Hepatic stellate cell (primary cell): Measurements from ENCODE around the gene MAP1LC3C.

Experiments
- DNase-seq: peaks from one replicate; pipeline ENCODE4 v3.0.0; 2011; ENCODE audit warnings: low spot score

The MAP1LC3C gene

DNA sequence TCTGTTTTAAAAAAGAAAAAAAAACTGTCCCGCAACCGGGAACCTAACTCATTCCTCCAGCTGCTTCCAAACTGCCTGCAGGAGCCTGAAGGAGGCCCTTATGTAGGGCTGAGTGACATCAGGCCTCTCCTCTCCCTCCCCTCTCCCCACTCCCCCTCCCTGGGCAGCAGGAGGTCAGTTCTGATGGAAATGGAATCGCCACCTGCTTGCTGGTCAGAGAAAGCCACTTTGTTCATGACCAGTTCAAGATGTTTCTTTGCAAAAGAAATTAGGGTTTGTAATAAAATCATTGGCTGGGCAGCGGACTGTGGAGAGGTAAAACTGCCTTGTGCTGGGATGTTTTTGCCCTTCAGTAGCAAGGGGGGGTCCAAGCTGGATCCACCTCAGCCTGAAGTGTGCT is at the start of gene MAP1LC3C:
MAP1LC3C (minus strand) TSS at position 73 of the 400 bp plus-strand sequence. CDS start 90 bp downstream, outside the sequence.
- no peak for DNase-seq

DNA sequence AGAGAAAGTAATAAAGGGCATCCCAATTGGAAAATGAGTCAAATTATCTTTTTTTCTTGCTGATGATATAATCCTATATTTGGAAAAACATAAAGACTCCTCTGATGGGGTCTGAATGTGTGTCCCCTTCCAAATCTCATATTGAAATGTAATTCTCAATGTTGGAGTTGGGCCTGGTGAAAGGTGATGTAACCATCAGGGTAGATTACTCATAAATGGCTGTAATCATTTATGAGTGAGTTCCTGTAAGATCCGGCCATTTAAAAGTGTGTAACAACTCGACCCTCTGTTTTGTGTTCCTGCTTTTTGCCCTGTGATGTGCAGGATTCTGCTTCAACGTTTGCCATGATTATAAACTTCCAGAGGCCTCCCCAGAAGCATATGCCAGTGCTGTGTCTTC is 44.3 kb upstream of the MAP1LC3C start:
- DNase-seq, result no peak

DNA sequence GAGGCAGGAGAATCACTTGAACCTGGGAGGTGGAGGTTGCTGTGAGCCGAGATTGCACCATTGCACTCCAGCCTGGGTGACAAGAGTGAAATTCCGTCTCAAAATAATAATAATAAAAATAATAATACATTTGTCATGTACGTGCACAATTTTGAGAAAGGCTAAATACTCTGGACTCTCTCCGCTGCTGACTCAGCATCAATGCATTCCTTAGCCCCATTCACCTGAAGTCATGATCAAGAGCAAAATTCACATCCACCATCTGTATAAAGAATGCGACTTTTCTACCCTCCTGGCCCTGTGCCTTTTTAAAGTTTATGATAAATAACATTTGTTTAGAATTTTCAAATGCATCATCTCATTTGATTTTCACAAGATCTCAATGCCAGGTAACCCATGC is 35.5 kb upstream of the MAP1LC3C start:
- no peak for DNase-seq

DNA sequence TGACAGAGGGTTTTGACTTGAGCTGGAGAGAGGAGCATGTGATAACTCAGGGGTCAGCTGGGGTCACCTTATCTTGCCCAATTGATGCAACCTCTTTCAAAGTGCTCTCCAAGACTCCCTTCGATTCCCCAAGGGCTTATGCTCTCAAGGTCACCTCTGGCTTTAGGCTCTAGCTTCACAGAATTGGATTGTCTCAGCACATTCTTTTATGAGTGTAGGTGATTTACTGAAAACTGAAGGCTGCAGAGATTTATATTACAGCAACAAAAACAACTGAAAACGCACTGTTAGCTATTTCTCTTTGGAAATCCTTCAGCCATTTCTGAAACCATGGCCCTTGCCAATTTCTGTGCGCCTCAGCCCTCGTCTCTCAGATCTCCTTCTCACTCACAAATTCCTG is 34.5 kb upstream of the MAP1LC3C start:
- DNase-seq, result no peak

DNA sequence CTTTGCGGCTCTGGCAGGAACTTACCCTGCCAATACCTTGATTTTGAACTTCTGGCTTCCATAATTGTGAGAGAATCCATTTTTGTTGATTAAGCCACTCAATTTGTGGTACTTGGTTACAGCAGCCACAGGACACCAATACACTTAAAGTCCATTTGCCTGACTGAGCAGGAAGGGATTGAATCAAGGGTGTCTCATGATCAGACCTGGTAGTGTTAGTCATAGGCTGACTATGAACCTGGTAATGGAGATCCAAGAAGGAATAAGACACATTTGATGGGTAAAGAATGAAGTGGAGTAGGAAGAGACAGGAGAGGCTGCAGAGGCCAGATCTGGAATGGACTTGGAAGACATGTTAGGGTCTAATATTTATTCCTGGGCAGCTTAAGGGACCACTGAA is 31.2 kb upstream of the MAP1LC3C start:
- no peak for DNase-seq

DNA sequence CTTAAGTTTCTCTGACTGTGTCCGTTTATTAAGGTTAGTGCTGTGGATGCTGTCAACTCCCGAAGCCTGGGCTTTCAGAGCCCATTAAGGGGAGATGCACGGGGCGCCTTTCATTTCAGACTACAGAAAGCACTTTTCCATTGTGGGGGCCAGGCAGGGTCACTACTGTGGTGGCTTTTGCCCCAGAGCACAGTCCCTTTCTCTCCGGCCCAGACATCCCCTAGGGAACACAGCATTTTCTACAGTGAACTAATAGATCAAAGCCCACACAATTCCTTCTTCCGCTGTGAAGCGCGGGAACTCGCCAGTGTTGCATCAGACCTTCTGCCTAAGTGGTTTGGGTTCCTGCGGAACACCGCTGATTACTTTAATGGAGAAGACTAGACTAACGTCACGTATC is 26.8 kb upstream of the MAP1LC3C start:
- no peak for DNase-seq

DNA sequence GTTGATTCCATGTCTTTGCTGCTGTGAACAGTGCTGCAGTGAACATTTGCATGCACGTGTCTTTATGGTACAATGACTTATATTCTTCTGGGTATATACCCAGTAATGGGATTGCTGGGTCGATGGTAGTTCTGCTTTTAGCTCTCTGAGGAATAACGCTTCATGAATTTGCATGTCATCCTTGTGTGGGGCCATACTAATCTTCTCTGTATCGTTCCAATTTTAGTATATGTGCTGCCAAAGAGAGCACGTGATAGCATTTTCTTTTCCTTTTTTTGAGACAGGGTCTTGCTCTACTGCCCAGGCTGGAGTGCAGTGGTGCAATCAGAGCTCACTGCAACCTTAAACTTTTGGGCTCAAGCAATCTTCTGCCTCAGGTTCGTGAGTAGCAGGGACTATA is 24.9 kb upstream of the MAP1LC3C start:
- DNase-seq, result no peak

DNA sequence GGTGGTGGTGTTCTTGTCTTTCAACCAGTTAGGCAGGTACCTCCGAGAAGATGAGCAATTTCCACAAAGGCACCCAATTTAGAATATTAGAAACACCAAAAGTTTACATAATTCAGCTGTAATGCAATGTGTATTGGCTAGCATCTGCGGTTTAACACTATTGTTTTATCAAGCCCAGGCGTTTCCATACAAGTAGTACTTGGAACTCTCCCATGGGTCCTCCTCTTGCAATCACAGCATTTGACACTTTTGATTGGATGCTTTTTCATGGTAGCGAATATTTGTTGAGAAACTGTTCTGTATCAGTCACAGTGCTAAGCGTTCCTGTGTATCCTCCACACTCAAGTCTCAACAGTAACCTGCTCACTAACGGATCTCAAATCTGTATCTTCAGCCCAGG is 20.1 kb upstream of the MAP1LC3C start:
- no peak for DNase-seq

DNA sequence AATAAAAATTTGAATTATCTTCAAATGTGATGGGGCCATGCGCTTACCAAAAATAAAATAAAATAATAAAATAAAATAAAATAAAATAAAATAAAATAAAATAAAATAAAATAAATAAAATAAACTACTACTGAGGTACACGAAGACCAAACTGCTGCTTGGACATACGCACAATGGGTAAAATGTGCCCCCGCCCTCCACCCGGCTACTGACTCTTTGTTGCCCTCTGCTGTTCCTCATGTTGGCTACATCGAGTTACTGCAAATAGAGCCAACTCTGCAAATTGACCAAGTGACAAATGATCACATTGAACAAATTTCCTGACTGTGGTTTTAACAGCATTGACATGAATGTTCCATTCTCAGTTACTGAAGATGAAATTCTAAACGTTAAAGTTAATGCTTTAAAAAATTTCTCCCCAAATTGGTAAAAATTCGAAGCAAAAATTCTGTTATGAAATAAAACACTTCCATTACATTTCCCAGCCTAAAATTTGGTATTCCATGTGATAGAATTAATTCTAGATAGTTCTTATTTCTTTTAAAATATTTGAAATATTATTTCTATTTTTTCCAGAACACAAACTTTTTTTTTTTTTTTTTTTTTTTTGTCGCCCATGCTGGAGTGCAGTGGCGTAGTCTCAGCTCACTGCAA is 18.8 kb upstream of the MAP1LC3C start:
- peak; percentile 48 for DNase-seq

DNA sequence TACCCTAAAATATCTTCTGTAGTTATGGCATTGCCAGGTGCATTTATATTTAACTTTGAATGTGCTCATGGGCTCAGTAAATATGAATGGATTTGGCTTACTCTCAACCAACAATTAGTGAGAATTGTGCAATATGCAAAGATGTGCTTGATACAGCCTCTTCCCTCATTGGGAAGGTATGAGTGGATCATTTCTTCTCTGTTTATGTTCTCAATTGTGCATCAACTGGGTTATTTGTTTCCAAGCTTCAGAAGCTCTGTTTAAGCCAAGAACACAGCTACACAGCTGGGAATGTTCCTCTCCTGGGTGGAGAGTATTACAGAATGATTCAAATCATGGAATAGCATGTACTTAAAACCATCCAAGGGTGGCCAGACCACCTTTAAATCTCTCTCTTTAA is 17.6 kb upstream of the MAP1LC3C start:
- DNase-seq, result no peak

DNA sequence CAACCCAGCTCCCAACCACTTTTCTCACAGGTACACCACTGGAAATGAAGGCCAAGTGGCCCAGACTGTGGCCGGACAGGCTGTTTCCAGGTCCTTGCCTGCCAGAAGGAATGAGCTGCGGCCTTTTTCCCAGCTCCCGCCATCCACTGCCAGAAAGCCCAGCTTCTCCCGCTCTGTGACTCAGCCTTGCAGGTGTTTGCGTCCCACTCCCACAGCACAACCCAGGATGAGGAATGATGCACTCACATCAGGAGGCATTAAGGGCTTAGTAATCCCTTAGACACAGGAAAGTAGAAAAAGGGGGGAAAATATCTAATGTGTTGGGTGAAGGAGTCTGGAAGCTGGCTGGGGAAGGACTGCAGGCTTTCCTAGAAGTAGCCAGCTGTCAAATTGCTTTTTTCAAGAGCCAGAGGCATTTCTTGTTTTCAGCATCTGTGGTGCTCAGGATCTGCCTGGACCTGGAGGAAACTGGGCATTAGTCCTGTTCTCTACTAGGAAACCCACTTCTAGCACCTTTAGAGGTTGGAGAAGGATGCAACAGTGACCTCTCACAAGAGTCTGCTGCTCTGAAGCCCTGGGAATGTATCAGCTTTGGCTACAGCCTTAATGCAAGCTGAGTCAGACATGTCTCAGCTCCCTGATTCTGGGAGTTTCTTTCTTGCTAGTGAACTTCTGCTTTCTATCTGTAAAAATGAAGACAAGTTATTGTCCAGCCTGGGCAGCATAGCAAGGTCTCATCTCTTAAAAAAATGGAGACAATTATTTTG is 13.2 kb upstream of the MAP1LC3C start:
- DNase-seq, result no peak

DNA sequence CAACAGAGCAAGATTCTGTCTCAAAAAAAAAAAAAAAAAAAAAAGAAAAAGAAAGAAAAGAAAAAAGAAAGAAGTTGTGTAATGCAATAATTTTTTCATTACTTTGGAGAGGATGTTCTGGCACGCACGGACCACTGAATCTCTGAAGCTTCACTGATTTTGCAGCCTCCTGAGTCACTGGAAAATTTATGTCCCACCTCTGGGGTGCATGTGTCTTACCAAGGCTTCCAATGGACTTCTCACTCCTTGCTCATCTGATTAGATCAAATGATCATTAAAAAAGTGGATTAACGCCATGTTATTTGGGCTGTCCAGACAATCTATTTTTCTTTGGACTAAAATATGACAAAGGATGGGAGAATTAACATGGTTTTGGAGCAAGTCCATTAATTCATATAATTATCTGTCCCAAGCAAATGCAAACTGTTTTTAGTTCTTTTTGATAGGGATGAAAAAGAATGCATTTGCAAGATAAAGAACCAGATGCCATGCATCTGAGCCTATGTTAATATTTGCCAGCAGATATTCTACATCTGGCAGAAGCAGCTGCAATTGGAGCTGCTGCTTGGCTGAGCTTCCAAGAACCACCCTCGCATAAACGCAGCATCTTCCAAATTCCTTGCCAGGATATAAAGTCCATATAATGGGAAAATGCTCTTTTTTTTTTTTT is 10.1 kb upstream of the MAP1LC3C start:
- no peak for DNase-seq

DNA sequence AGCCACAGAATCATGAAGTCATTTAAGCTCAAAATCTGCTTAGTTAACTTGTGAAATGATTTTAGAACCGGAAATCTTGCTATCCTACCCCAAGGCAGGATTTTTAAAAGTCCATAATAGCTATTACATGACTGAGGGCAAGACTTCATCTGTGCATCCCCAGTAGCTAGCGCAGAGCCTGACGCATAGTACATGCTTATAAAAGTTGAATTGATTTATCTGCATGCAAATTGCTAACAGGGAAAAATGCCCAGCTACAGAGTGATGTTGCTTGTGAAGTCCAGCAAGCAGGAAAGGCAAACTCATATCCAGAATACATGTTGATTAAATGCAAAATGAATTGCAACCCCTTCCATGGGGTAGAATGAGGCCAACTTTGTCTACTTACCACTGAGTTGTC is 8.1 kb upstream of the MAP1LC3C start:
- DNase-seq, result no peak

DNA sequence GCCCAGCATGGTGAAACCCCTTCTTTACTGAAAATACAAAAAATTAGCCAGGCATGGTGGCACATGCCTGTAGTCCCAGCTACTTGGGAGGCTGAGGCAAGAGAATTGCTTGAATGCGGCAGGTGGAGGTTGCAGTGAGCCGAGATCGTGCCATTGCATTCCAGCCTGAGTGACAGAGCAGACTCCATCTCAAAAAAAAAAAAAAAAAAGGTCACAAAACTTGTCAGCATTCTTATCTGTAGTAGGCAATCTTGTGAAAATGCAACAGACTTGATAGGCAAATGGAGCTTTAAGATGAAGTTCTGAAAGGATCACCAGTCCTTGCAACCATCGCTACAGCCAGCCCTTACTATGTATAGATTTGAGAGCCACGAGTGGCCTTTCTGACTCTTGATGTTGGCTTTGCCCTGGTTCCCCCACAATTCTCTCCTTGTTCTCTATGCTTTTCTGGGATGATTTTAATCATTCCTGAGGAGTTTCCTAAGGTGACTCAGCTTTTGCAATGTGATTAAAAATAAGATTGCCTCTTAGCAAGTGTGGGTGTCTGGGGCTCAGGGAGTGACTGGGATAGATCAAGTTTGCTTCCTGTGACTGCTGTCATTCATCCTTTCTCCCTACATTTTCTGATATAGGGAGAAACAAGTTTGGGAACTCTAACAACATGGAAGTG is 7.1 kb upstream of the MAP1LC3C start:
- no peak for DNase-seq

DNA sequence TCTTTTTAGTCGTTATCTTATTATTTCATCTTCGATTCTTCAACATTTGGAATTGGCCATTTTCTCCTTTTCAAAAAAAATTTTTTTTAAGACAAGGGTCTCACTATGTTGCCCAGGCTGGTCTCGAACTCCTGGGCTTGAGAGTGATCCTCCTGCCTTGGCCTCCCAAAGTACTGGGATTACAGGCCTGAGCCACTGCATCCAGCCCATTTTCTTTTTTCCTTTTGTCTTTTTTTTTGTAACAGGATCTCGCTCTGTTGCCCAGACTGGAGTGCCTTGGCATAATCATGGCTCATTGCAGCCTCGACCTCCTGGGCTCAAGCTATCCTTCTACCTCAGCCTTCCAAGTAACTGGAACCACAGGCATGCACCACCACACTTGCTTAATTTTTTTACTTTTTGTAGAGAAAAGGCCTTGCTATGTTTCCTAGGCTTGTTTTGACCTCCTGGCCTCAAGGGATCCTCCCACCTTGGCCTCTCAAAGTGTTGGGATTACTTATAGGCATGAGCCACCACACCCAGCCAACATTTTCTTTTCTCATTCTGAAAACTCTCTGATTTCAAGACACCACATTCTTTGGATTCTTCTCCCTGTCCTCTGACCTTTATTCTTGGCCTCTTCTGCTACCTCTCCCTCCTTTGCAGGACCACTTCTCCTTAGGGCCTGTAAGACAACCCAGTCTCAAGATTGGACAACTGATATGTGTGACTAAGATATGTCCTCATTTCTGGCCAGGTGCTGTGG is 6.0 kb upstream of the MAP1LC3C start:
- no peak for DNase-seq

DNA sequence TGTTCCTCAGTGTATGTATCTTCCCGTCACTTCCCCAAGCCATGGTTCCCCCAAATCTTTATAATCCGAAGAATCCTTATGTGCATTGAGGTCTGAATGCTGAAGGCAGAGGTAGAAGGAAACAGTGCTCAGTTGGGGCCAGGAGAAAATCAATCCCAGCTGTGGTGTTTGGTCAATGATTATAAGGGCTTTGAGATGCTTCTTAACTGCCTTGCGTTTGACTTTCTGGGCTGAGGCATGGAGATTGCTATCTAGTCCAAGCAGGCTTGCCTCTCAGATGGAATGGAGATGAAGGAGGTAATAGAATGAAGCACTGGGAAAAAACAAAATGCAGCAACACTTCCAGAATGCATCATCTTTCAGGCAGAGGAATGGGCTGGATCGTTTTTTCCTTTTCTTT is 3.6 kb upstream of the MAP1LC3C start:
- no peak for DNase-seq

DNA sequence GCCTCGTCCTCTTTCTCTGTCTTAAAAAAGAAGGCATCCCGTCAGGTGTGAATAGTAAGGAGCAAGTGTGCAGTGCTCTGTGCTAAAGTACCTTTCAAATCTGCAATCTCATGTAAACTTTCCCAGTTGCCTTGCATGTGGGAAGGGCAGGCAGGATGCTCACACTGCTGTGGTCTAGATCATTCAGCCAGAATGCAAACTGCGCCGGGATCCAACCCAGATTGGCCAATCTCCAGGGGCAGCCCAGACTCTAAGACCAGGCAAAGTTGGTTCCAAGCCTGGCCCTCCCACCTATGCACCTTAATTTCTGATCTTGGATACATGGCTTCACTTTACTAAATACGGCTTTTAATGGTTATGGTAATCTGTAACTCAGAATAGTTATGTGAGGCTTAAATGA is 3.2 kb upstream of the MAP1LC3C start:
- DNase-seq, result no peak

DNA sequence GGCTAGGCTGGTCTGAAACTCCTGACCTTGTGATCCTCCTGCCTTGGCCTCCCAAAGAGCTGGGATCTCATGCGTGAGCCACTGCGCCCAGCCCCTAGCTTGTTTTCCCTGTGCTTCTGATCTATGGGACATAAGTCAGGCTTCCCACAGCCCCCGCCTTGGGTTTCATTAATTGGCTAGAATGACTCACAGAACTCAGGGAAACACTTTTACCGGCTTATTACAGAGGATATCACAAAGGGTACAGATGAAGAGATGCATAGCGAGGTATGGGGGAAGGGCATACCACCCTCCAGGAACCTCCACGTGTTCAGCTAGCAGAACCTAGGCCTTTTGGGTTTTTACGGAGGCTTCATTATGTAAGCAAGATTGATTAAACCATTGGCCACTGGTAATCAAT is 1.5 kb upstream of the MAP1LC3C start:
- DNase-seq, result no peak

DNA sequence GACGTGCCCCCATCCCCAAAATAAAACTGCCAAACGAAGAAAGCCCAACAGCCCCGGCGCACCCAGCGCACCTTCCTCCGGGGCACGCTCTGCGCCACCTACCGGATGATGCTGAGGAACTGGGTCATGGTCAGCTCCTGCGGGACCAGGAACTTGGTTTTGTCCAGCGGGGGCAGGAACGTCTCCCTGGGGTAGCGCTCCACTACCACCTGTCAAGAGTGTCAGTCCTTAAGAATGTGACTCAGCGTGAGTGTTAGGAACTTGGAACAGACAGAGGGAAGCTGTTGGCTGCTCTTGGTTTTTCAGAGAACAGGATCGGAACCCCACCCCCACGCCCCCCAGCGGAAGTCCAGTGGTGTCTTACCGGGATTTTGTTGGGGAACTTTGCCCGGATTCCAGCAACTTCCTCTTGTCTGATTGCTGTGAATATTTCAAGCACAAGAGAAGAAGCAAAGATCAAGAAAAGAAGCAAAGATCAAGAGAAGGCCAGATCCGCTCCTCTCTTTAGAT is 431 bp downstream of the MAP1LC3C start:
- DNase-seq, result peak; percentile 78

DNA sequence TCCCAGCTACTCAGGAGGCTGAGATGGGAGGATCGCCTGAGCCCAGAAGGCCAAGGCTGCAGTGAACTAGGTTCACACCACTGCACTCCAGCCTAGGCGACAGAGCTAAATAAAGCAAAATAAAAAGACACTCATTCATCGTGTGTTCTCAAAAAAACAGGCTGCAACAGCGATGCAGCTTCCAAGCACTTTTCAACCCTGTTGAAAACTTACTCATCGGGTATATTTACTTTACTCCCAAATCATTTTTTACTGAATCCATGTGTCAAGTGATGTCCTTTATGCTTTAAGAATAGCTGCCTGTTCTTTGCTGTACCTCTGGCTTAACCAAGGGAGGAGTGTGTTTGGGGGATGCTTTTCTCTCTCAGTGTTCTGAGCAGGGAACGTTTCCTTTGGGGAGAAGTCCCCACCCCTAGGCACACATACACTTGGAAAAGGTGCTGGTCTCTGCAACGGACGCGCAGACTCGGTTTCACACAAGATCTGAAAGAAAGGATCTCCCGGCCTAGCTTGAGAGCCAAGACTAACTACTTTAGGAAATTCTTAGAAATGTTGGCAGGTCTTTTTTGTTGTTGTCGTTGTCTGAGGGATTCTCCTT is 1.4 kb downstream of the MAP1LC3C start:
- no peak for DNase-seq

DNA sequence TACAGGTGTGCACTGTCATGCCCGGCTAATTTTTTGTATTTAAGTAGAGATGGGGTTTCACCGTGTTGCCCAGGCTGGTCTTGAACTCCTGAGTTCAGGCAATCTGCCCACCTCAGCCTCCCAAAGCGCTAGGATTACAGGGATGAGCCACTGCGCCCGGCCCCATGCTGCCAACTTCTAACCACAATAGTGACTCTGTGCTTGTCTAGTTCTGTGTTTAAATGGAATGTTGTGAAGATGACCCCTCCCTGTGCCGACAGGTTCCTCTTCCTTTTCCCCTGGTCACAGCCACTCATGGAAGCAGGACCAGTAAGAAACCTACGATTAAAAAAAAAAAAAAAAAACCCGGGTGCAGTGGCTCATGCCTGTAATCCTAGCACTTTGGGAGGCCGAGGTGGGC is 4.7 kb downstream of the MAP1LC3C start:
- no peak for DNase-seq
